HG02759 (cell line): ENCODE results near the gene CDH12.
"Not testable (repeated sequence)": the region's sequence is repeated elsewhere in the genome, so short reads cannot be mapped to it uniquely, and the experiment has no call there.

ENCODE experiments used
- ATAC-seq: cut with Tn5 transposase; IDR thresholded peaks from one replicate; pipeline ENCODE4 v1.9.1; 2021; ENCODE audit warnings: mild to moderate bottlenecking, moderate library complexity; ENCODE audit not compliant: unreplicated experiment

Gene CDH12

DNA sequence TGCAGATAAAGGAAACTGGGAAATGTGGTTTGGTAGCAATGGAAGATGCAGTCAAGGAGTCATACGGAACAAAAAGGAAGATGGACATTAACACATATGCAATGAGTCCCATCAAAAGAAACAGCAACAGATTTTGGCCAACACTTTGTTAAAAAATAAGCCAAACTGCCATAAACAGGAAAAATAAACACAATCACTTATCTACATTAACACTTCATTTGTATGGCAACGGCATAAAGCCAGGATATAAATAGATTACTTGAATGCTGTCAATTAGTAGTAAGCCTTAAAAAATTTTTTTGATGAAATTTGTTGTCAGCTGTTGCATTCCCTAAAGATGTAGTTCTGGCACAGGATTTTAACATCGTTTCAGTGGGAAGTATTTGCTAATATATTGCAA, 190.8 kb downstream of the CDH12 start:
- no peak for ATAC-seq

DNA sequence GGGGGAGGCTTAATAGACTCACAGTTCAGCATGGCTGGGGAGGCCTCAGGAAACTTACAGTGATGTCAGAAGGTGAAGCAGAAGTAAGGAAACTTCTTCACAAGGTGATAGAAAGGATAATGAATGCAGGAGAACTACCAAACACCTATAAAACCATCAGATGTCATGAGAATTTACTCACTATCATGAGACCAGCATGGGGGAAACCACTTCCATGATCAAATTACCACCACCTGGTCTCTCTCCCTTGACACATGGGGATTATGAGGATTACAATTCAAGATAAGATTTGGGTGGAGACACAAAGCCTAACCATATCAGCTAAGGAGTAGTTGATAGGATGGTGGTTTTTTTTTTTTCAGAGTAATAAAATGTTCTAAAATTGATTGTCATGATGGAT, 201.8 kb downstream of the CDH12 start:
- ATAC-seq, result no peak

DNA sequence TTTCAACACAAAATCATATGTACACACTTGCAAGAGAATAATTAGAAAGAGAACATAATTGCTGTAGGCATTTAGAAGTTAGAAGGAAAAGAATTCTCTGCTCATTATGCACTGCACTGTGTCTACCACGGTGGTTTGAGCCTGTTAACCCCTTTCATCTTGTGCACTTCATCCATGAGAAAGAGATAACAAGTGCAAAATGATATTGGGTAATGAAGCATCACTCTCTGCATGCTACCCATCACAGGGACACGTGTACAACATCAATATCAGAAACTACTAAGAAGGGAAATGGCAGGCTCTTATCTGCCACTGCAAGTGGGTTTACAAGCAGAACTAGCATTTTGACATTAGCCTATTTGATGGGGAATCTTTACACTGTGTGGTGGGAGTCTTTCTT, 202.6 kb downstream of the CDH12 start:
- ATAC-seq, result no peak

DNA sequence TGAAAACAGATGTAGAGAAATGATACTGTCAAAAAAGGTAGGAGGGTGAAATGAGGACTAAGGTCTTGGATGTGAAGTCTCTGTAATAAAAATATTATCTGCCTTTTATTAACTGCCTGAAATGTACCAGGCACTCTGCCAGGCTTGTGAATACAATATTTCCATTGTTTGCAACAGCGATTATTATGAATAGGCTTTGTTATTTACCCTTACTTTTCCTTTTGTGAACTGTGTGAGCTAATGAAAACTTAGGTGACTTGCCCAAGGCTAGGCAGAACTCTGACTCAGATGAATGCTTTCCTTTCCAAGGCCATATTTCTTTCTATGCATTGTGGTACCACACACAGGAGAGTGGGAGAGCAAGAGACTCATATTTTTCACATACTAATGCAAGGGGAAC, 204.1 kb downstream of the CDH12 start:
- ATAC-seq, result no peak

DNA sequence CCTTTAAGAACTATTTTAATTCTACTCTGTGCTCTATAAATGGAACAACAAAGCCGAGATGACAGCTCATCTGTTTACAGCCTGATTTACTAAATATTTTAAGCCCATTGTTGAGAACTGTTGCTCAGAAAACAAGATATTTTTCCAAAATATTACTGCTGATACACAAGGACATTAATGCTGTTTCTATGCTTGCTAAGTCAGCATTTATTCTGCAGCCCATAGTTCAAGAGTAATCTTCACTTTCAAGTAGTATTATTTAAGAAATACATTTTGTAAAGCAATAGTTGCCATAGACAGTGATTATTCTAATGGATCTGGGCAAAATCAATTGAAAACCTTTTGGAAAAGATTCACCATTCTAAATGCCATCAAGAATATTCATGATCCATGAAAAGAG, 208.3 kb downstream of the CDH12 start:
- ATAC-seq, result no peak

DNA sequence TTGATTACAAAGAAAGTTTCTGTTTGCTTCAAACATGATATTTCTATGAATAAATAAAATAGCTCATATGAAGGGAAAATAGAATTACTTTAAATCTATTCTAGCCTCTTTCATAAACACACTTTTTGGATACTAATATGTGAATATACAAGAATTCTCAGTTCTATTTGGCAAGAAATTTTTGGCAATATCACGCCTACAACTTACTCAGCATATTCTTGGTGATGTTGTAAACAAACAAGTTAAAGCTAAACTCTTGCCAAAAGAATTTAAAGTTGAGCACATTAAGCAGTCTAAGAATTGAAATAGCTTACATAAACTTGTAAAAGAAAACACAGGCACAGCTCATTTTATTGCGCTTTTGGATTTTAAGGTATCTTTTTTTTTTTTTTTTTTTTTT, 209.8 kb downstream of the CDH12 start:
- ATAC-seq, result no peak

DNA sequence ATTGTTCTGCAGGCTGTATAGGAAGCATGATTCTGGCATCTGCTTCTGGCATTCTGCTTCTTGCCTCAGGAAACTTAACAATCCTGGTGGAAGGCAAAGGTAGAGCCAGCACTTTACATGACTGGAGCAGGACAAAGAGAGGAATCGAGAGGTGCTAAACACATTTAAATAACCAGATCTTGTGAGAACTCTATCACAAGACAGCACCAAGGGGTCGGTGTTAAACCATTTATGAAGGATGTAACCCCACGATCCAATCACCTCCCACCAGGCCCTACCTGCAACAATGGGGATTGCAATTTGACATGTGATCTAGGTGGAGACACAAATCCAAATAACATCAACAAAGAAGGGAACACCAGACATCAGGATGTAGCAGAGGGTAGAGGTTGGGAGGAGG, 221.5 kb downstream of the CDH12 start:
- no peak for ATAC-seq

DNA sequence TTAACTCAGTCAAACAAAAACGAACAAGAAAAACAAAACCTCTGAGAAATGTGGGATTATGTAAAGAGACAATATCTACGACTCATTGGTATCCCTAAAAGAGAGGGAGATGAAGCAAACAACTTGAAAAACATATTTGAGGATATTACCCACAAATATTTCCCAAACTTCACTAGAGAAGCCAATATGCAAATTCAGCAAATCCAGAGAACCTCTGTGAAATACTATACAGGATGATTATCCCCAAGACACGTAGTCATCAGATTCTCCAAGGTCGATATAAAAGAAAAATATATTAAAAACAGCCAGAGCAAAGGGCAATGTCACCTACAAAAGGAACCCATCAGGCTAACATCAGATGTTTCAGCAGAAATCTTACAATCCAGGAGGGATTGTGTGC, 226.1 kb downstream of the CDH12 start:
- ATAC-seq, result no peak

DNA sequence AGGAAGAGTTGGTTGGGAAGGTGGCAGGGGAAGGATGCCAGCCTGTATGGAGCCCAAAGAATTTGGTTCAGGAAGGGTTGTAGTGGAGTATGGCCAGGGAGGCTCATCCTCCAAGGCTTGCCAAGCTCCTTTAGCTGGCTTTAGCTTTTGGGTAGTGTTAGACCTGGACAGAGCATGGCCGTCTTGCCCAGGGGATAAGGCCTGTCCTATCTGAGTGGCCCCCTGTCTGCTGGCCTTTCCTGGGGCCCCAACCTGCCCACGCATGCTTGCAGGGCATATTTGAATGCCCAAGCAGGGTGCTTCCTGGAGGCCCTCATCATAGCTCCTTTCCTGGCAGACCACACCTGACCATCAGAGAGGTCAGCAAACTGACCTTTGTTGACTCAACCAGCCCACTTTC, 227.7 kb downstream of the CDH12 start:
- ATAC-seq, result no peak

DNA sequence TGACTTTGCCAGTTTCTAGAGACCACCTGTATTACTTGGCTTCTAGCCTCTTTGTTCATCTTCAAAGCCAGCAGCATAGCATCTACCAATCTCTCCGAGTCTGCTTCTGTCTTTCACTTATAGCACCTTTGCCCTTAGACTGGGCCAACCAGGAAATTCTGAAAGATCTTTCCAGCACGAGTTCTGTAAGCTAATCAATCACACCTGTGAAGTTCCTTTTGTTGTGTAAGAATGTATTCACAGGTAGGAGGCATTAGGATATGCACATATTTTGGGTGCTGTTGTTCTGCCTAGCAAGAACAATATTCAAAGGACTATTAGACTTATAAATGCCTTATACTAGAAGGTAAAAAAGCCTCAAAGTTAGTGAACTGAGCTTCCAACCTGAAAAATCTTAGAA, 232.1 kb downstream of the CDH12 start:
- no peak for ATAC-seq

DNA sequence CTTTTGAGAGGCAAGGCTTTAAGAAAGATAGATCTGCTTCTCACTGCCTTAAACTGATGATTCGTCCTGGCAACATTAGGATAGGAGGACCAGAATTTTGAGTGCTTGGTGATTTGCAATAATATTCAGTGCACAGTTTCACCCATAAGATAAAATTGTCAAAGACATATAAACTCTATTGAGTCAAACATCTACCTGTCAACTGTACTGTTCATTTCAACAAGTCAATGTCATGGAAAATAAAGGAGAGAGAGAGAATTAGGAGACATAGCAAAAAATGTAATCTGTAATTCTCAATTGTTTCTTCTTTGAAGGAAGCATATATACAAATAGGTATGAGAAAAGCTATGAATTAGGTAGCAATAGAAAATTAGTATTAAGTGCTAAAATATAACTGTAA, 237.2 kb downstream of the CDH12 start:
- no peak for ATAC-seq

DNA sequence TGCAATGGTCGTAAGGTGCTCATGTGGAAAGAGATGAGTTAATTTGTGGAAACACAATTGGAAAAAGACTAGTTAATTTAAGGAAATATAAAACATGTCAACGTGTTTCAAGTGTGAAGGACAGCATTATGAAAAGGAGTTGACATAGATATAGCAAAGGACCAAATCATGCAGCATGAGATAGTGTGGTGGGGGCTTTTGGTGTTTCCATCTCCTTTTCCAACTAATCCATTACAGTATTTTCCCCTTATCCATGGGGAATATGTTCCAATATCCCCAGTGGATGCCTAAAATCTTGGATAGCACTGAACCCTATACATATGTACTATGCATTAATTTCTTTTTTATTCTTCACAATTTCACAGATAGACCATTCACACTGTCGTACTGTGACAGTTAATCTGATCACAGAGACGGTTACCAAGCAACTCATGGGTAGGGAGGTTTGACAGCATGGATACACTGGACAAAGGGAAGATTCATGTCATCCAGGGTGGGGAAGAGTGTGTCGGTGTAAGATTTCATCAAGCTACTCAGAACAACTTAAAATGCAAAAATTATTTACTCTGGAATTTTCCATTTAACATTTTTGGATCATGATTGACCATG, 238.6 kb downstream of the CDH12 start:
- no peak for ATAC-seq

DNA sequence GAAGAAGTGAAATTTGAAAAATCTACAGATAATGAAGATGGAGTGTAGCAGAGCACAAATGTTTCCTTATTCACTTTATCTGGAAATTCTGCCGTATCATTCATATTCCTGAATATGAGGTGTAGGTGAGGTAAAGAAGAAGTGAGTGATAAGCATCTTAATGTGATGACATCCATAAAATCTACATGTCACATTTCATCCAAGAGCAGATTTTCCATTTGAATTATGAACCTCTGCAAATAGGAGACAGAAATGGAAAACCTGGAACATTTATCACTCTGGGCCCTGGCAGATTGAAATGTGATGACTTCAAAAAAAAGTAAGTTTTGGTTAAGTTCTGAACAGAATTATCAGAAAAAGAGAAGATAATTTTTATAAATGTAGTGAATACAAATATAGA, 240.2 kb downstream of the CDH12 start:
- ATAC-seq, result no peak

DNA sequence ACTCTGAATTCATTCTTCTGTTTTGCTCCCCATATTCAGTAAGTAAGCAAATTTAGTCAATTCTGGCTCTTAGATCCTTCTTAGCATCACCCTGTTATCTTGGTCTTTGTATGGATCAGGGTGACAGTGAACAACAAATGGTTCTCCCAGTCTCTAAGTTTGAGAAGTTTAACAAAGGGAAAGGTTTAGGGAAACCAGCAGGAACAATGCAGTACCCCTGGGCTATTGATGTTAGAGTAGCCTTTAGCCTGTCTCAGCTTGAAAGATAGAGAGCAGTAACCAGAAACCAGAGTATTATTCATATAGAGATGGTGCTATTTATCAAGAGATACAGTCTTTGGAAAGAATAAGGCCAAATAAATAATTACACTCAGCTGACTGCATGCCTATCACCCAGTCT, 241.8 kb downstream of the CDH12 start:
- no peak for ATAC-seq

DNA sequence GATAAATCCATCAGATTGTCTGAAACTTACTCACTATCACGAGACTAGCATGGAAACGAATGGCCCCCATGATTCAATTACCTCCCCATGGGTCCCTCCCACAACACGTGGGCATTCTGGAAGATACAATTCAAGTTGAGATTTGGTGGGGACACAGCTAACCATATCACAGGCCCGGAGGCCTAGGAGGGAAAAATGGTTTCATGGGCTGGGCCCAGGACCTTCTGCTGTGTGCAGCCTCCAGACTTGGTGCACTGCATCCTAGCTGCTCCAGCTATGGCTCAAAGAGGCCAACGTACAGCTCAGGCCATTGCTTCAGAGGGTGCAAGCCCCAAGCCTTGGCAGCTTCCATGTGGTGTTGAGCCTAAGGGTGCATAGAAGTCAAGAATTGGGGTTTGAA, 245.6 kb downstream of the CDH12 start:
- not testable (repeated sequence) for ATAC-seq

DNA sequence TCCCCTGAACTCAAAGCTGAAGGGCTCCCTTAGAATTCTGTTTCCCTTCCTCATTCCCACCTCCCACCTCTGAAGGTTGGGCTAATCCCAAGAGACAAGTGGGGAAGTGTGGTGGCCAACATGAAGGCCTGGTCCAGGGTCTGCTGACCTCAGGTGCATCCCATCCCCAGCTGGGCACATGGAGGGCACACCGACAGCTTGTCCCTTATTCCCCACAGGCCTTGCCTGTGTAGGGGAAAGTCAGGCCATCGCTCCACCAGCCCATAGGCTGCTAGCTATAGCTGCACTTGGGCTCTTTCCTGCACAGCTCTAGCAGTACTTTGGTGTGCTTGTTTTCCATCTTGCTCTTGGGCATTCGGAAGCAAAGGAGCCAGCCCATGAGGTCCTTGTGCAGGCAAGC, 247.7 kb downstream of the CDH12 start:
- no peak for ATAC-seq

DNA sequence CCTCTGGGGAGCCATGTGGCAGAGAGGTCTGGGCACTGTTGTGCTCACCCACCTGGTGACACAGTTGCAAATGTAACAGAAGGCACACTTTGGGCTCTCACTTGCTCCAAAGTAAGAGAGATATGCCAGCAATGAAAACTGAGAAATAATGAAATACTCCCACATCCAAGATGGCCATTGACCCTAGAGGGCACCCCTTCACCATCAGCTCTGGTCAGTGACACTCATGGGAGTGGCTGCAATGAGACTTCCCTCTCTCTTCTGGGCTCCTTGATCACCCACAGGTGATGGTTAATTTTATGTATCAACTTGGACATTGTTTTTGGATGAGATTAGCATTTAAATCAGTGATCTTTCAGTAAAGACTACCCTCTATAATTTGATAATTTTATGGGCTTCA, 248.4 kb downstream of the CDH12 start:
- ATAC-seq, result no peak

DNA sequence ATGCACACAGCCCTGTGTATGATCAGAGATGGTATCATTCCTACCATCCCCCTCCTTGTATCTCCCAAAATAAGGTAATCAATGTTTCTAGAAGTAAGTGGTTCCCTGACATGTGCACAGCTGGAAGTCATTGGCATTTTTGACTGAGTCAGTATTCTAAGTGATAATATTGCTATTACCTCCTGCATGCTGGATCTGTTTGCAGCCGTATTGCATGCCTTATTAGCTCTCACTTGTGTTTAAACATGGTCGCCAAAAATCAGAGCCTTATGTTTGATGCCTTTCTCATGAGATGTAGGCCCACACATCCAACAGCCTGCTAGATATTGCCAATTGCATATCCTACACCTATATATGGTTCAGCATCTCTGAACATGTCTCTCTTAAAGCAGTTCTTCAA, 254.3 kb downstream of the CDH12 start:
- no peak for ATAC-seq

DNA sequence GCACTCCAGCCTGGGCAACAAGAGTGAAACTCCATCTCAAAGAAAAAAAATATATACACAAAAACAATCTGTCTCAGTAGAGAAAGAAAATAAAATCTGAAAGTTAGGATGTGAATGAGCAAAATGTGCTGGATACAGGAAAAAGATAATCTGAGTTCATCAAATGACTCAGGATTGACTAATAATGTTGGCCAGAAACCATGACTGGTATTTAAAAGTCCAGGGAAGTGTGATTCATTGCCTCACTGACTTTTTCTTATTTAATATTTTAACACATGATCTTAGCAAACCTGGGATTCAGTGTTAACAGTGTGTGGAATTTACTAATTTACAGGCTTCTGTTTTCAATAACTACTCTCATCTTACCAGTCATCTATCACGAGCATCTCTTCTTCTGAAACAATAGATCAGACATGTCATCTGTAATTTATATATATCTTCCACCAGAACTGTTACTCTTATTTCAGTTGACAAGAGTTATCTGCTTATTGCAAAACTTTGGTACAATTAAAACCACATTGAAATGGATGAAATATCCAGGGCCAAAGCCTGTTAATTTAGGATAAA, 256.7 kb downstream of the CDH12 start:
- no peak for ATAC-seq

DNA sequence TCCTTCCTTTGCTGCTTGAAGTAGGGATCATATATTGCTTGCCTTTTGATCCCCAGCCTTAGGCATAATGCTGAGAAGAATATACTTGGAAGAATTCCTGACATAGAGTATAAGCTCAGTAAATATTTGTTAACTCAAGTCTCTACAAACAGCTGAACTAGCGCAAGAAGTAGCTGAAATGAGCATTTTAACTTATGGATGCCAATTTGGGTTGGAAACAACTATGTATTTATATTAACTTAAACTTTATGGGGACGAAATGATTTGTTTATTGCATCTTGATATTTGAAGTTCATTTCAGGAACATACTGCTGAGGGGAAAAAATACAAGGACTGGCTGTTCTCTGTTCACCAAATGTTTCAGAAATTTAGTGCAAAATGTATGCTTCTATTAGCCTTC, 258.7 kb downstream of the CDH12 start:
- ATAC-seq, result no peak

DNA sequence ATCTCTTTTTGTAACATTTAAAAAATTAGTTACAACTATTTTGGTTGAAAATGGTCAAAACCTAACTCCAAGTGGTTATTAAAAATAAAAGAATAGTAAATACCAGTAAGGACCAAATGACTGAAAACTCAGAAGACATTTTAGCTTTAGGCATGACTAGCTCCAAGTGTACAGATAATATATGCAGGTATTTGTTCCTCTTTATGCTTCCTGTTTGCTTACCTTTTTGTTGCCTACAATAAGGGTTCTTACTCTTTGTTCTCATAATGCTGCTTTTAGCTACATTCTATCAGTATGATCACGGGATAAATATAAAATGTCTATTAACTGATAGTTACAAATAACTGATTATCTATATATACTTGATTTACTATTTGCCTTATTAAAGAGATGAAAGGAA, 259.6 kb downstream of the CDH12 start:
- no peak for ATAC-seq

DNA sequence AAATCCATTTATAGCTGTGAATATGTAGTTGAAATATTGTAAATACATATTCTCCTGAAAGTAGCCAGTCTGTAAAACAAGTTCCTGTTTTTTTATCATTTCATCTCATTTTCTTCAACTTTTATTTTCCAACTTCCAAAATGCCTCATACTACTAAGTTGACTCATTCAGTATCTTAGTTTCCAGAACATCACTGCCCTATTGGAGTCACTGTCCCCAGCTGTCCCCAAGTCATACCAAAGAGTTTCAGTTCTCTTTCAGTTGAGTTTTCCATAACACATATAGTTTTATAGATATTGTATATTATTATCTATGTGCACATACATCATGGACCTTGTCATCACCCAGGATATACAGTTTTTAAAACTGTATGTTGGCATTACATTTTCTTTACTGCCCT, 261.7 kb downstream of the CDH12 start:
- no peak for ATAC-seq

DNA sequence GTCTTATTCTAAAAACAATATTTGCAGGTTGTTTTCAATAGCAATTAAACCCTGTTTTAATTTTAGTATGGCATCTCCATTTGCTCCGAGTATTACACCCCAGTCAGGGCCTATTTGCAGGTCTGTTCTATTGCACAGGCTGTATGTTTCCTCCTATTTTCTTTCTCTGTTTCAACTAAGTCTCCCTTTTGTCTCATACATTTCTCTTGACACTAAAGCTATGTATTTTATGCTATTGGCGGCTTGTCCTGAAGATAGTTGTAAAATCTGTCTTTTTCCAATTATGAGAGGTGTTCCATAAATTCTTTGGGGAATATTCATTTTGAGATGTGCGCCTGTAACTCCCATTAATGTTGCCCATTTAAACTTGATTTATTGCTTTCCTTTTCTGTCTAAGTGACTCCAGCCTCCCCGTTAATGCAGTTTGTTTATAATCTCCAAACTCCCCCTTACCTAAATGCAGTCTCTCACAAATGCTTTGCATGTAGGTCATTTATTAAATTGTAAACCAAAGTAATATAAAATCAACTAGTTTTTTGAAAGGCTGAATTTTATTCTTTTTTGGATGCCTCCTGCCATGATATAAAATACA, 262.4 kb downstream of the CDH12 start:
- no peak for ATAC-seq
